ENCODE data around the gene PRM3. TPM values are rescaled to one million over a fixed set of nuclear protein-coding genes. Genes with fewer than 3 reads are reported as not detected.

PRM3 gene
- not detected for total RNA-seq
- not detected for polyA plus RNA-seq

GRCh38 chr16:11272921-11273720 lies at the start of gene PRM3:
TSS of gene PRM3 (minus strand) at chr16:11273629. CDS start at chr16:11273595, 34 bp downstream.
- H3K9me3 ChIP-seq, result no peaks in the 10 kb centered on the region
- no peak for DNase-seq
- no peaks in the 10 kb centered on the region for H3K36me3 ChIP-seq
- H3K4me3 ChIP-seq, result no peak within 1 kb of the TSS
- TF ChIP-seq CTCF (IDR thresholded peaks at IDR 0.05), result no peak
- H3K4me1 ChIP-seq, result no peaks in the 10 kb centered on the region
- no peak within 1 kb of the TSS for H3K27ac ChIP-seq
- intact Hi-C loops (cut with DNase I), result no loop called here
- H3K27me3 ChIP-seq, result no peaks in the 10 kb centered on the region
- ATAC-seq, result no peak
- no peak for FAIRE-seq
- 75 to 84% methylated on average over 30 of the region's 30 CpGs for WGBS, 2 donors

GRCh38 chr16:11322823-11323222 lies 49.4 kb upstream of the PRM3 start:
- no peaks in the 10 kb centered on the region for H3K4me1 ChIP-seq
- no peak overlapping the region for H3K27ac ChIP-seq
- 71 to 77% methylated on average over 3 of the region's 3 CpGs for WGBS, 2 donors
- H3K36me3 ChIP-seq, result no peaks in the 10 kb centered on the region
- intact Hi-C loops (cut with DNase I), result no loop called here
- no peak for DNase-seq
- H3K9me3 ChIP-seq, result no peaks in the 10 kb centered on the region
- no peak for ATAC-seq
- H3K27me3 ChIP-seq, result no peaks in the 10 kb centered on the region
- no peak overlapping the region for H3K4me3 ChIP-seq
- FAIRE-seq, result no peak
- TF ChIP-seq CTCF (IDR thresholded peaks at IDR 0.05), result no peak

- ATAC-seq (no peak), FAIRE-seq (no peak), DNase-seq (no peak)
- Histone ChIP-seq H3K27ac (no peak overlapping the region), H3K27me3 (no peaks in the 10 kb centered on the region), H3K36me3 (no peaks in the 10 kb centered on the region), H3K4me1 (no peaks in the 10 kb centered on the region), H3K4me3 (no peak overlapping the region), H3K9me3 (no peaks in the 10 kb centered on the region)
- intact Hi-C loops (cut with DNase I), result no loop called here
- 67 to 81% methylated on average over 5 of the region's 5 CpGs for WGBS, 2 donors
- no peak for TF ChIP-seq CTCF (IDR thresholded peaks at IDR 0.05)
These were observed 48.2 kb upstream of the PRM3 start for GRCh38 chr16:11321662-11322061.

- Histone ChIP-seq H3K4me1 (no peaks in the 10 kb centered on the region), H3K27me3 (no peaks in the 10 kb centered on the region), H3K9me3 (no peaks in the 10 kb centered on the region), H3K4me3 (no peak overlapping the region), H3K36me3 (no peaks in the 10 kb centered on the region), H3K27ac (no peak overlapping the region)
- no peak for TF ChIP-seq CTCF (IDR thresholded peaks at IDR 0.05)
- DNase-seq (no peak), ATAC-seq (no peak), FAIRE-seq (no peak)
- WGBS, 2 donors, result 80 to 81% methylated on average over 10 of the region's 10 CpGs
- intact Hi-C loops (cut with DNase I), result no loop called here
These were observed 46.7 kb upstream of the PRM3 start for GRCh38 chr16:11320170-11320569.

- 43 to 54% methylated on average over 8 of the region's 8 CpGs for WGBS, 2 donors
- ATAC-seq (no peak), DNase-seq (peak in 2 of 6 donors; percentile 24 to 43), FAIRE-seq (no peak)
- Histone ChIP-seq H3K36me3 (no peaks in the 10 kb centered on the region), H3K27ac (no peak overlapping the region), H3K27me3 (no peaks in the 10 kb centered on the region), H3K4me1 (no peaks in the 10 kb centered on the region), H3K4me3 (no peak overlapping the region), H3K9me3 (no peaks in the 10 kb centered on the region)
- intact Hi-C loops (cut with DNase I), result no loop called here
- TF ChIP-seq CTCF (IDR thresholded peaks at IDR 0.05), result no peak
These were observed 46.2 kb upstream of the PRM3 start for GRCh38 chr16:11319529-11320146.

Data from pancreas (tissue), 10 donors.